ENCODE results near the gene PRMT2.

Gene PRMT2

GRCh38 chr21:46633566-46633965 lies 1.9 kb upstream of the PRMT2 start:
- no peak overlapping the region for H3K4me3 ChIP-seq (ENCODE audit: low read depth, low read length)
- DNase-seq (ENCODE audit: low read depth) = no peak
- no peak for TF ChIP-seq CTCF (IDR thresholded peaks at IDR 0.05; ENCODE audit: control insufficient read depth, extremely low read depth, insufficient read depth)

- H3K4me3 ChIP-seq (ENCODE audit: low read depth, low read length) = no peak overlapping the region
- no peak for DNase-seq (ENCODE audit: low read depth)
- no peak for TF ChIP-seq CTCF (IDR thresholded peaks at IDR 0.05; ENCODE audit: control insufficient read depth, extremely low read depth, insufficient read depth)
Measured at GRCh38 chr21:46634427-46634826, 1.0 kb upstream of the PRMT2 start.

- peak overlapping the region; percentile 75 for H3K4me3 ChIP-seq (ENCODE audit: low read depth, low read length)
- no peak for DNase-seq (ENCODE audit: low read depth)
- TF ChIP-seq CTCF (IDR thresholded peaks at IDR 0.05; ENCODE audit: control insufficient read depth, extremely low read depth, insufficient read depth) = peak; percentile 25; the same call in 1 of the 2 replicates
Measured at GRCh38 chr21:46634966-46635323, 529 bp upstream of the PRMT2 start.

GRCh38 chr21:46636181-46636512 lies 673 bp downstream of the PRMT2 start:
- H3K4me3 ChIP-seq (ENCODE audit: low read depth, low read length) = peak overlapping the region; percentile 75
- DNase-seq (ENCODE audit: low read depth) = no peak
- no peak for TF ChIP-seq CTCF (IDR thresholded peaks at IDR 0.05; ENCODE audit: control insufficient read depth, extremely low read depth, insufficient read depth)

- no peak for TF ChIP-seq CTCF (IDR thresholded peaks at IDR 0.05; ENCODE audit: control insufficient read depth, extremely low read depth, insufficient read depth)
- no peak for DNase-seq (ENCODE audit: low read depth)
- peak overlapping the region; percentile 75 for H3K4me3 ChIP-seq (ENCODE audit: low read depth, low read length)
Measured at GRCh38 chr21:46636550-46637285, 1.2 kb downstream of the PRMT2 start.

- no peak for DNase-seq (ENCODE audit: low read depth)
- H3K4me3 ChIP-seq (ENCODE audit: low read depth, low read length) = no peak overlapping the region
Measured at GRCh38 chr21:46637952-46638746, 2.7 kb downstream of the PRMT2 start.

More at GRCh38 chr21:46637952-46638746, 2.7 kb downstream of the PRMT2 start:
- TF ChIP-seq CTCF (IDR thresholded peaks at IDR 0.05; ENCODE audit: control insufficient read depth, extremely low read depth, insufficient read depth) = no peak

Measured in LNCaP clone FGC (cell line).